ENCODE results near the gene SDC4. TPM values are rescaled to one million over a fixed set of nuclear protein-coding genes. Genes with fewer than 3 reads are reported as not detected.
A peak's percentile ranks its signal among the peaks of the same experiment; 100 is the strongest.

The SDC4 gene
- total and polyA plus RNA-seq, 9 of the 15 experiments (the other 6 are each of a cell fraction or from before 2014, with no cell fraction given): 2.1 to 10.7 (median 6.3) TPM

DNA sequence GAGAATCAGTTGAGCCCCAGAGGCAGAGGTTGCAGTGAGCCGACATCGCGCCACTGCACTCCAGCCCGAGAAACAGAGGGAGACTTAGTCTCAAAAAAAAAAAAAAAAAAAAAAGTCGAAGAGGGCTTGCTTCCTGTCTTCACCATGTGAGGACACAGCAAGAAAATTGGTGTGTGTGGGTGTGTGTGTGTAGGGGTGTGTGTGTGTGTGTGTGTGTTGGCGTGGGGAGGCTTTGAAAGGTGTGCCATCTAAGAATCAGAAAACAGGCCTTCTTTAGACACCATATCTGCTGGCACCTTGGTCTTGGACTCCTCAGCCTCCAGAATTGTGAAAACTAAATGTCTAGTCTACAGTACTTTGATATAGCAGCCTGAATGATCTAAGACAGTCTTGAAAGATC lies 48.4 kb downstream of the SDC4 start:
- ATAC-seq (no peak), DNase-seq (ENCODE audit: extremely low read depth in 1 of 4, low spot score in 3 of 4) (no peak), FAIRE-seq (no peak)
- no peaks in the 10 kb centered on the region for H3K36me3 ChIP-seq (ENCODE audit: control insufficient read depth, insufficient read depth, low read length)
- H4K20me1 ChIP-seq (replicated peaks; ENCODE audit: control insufficient read depth, insufficient read depth, low read length): no peaks in the 10 kb centered on the region; the same call in 1 of the 2 replicates
- ChIA-PET POLR2A (no interaction called here), CTCF (ENCODE audit: low intra/inter-chr PET ratio) (no interaction called here)
- 36% methylated on average over 5 of the region's 6 CpGs for WGBS (ENCODE audit: insufficient coverage, low coverage, missing lambda C conversion rate)
- intact Hi-C loops (cut with micrococcal nuclease): no loop called here
- H3K9me3 ChIP-seq (replicated peaks; ENCODE audit: control insufficient read depth, insufficient read depth, low read depth, low read length): peaks cover under 1% of the 10 kb centered on the region; the same call in 1 of the 2 replicates
- no TSS peak for BruUV-seq (replicated peaks)
- peaks cover 13 to 35% of the 10 kb centered on the region in 2 experiments; a peak in 4 of 5 replicates for H3K27me3 ChIP-seq (ENCODE audit: control insufficient read depth in 2 of 2, insufficient read depth in 2 of 2, low read length in 2 of 2)
- peaks cover 0 to 13% of the 10 kb centered on the region in 2 experiments; a peak in 2 of 5 replicates for H3K4me1 ChIP-seq (replicated peaks in 1 of 2; ENCODE audit: control insufficient read depth in 2 of 2, insufficient read depth in 2 of 2, low read length in 2 of 2)
- H3K4me2 ChIP-seq (ENCODE audit: insufficient read depth, low read length): no peak overlapping the region
- H3K4me3 ChIP-seq: no peak overlapping the region
- no peak overlapping the region for H3K27ac ChIP-seq (ENCODE audit: extremely low read depth, low read depth, low read length)
- H3K79me2 ChIP-seq (ENCODE audit: control insufficient read depth, insufficient read depth, low read length): no peaks in the 10 kb centered on the region
- in situ Hi-C loops (cut with MboI): no loop called here
- H2AFZ ChIP-seq (ENCODE audit: low read depth, low read length): no peak overlapping the region
- no peak overlapping the region for H3K9ac ChIP-seq (ENCODE audit: insufficient read depth in 1 of 2, low read depth in 2 of 2, low read length in 2 of 2)
- TF ChIP-seq ZNF785 (CRISPR knock-in tag; IDR thresholded peaks at IDR 0.05) (no peak), TAF1 (IDR thresholded peaks at IDR 0.05; ENCODE audit: control insufficient read depth, extremely low read depth, insufficient read depth, low read length, severe bottlenecking) (no peak), CCNT2 (IDR thresholded peaks at IDR 0.05; ENCODE audit: borderline replicate concordance, extremely low read depth, insufficient read length, low read depth, low read length) (no peak)
- H3K9me1 ChIP-seq (ENCODE audit: control insufficient read depth, insufficient read depth, low read length): no peaks in the 10 kb centered on the region

DNA sequence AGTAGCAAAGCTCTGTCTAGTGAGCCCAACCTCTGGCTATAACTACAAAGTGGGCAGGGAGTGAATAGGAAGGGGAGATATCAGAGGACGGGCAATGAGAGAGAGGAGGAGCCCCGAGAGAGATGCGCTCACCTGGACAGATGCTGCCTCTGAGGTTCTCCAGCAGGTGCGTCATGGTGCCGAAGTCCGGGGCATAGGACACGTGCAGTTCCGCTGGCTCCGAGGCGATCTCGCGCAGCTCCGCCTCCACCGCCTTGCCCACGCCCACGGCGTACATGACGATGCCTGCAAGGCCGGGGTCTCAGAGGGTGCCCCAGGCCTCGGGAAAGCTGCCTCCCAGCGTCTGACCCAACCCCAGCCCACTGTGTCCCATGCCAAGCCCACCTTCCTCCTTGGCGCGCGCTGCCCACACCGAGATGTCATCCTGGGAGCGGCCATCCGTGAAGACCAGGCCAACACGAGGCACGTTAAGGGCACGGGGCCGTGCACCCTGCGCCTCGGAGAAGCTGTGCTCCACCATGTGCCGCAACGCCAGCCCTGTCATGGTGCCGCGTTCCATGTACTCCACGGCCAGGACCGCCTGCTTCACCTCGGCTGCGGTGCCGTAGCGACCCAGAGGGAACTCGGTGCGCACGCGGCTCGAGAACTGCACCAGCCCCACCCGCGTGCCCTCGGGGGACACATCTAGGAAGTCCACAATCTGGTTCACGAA lies 50.3 kb downstream of the SDC4 start:
- no peak overlapping the region for H3K27ac ChIP-seq (ENCODE audit: extremely low read depth, low read depth, low read length)
- in situ Hi-C loops (cut with MboI) (no loop called here), intact Hi-C loops (cut with micrococcal nuclease) (no loop called here)
- no peaks in the 10 kb centered on the region for H3K9me1 ChIP-seq (ENCODE audit: control insufficient read depth, insufficient read depth, low read length)
- no peak overlapping the region for H3K9ac ChIP-seq (ENCODE audit: insufficient read depth in 1 of 2, low read depth in 2 of 2, low read length in 2 of 2)
- no peak overlapping the region for H3K4me3 ChIP-seq
- ChIA-PET CTCF (ENCODE audit: low intra/inter-chr PET ratio) (no interaction called here), POLR2A (interaction anchor here (0.5 kb wide), 1 partner anchor 170 kb away, joined by 3 read pairs; no protein-coding TSS in a partner anchor)
- H2AFZ ChIP-seq (ENCODE audit: low read depth, low read length): no peak overlapping the region
- peaks cover 16 to 26% of the 10 kb centered on the region in 2 experiments; a peak in 4 of 5 replicates for H3K27me3 ChIP-seq (ENCODE audit: control insufficient read depth in 2 of 2, insufficient read depth in 2 of 2, low read length in 2 of 2)
- no peak for FAIRE-seq
- peaks cover 6 to 17% of the 10 kb centered on the region in 2 experiments; a peak in 4 of 5 replicates for H3K4me1 ChIP-seq (replicated peaks in 1 of 2; ENCODE audit: control insufficient read depth in 2 of 2, insufficient read depth in 2 of 2, low read length in 2 of 2)
- peaks cover 3% of the 10 kb centered on the region; the same call in 1 of the 2 replicates for H3K9me3 ChIP-seq (replicated peaks; ENCODE audit: control insufficient read depth, insufficient read depth, low read depth, low read length)
- H4K20me1 ChIP-seq (replicated peaks; ENCODE audit: control insufficient read depth, insufficient read depth, low read length): no peaks in the 10 kb centered on the region; the same call in 1 of the 2 replicates
- no peaks in the 10 kb centered on the region for H3K36me3 ChIP-seq (ENCODE audit: control insufficient read depth, insufficient read depth, low read length)
- TF ChIP-seq FOXA1 (IDR thresholded peaks at IDR 0.05; ENCODE audit: borderline replicate concordance) (no peak), ZNF699 (CRISPR knock-in tag; IDR thresholded peaks at IDR 0.05; ENCODE audit: insufficient replicate concordance) (no peak), YBX1 (IDR thresholded peaks at IDR 0.05) (no peak), PURB (CRISPR knock-in tag; IDR thresholded peaks at IDR 0.05; ENCODE audit: low read depth) (no peak), ZNF79 (CRISPR knock-in tag; IDR thresholded peaks at IDR 0.05; ENCODE audit: low read depth) (no peak)
- TF ChIP-seq, protein P1, sequence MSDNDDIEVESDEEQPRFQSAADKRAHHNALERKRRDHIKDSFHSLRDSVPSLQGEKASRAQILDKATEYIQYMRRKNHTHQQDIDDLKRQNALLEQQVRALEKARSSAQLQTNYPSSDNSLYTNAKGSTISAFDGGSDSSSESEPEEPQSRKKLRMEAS (CRISPR knock-in tag; IDR thresholded peaks at IDR 0.05): 0 out of 2 replicates have a peak, but pooled peaks have one; percentile 18
- no peak for ATAC-seq
- H3K79me2 ChIP-seq (ENCODE audit: control insufficient read depth, insufficient read depth, low read length): no peaks in the 10 kb centered on the region
- BruUV-seq (replicated peaks): no TSS peak
- H3K4me2 ChIP-seq (ENCODE audit: insufficient read depth, low read length): no peak overlapping the region
- no peak for DNase-seq (ENCODE audit: extremely low read depth in 1 of 4, low spot score in 3 of 4)
- 11% methylated on average over 39 of the region's 52 CpGs for whole genome bisulfite sequencing (ENCODE audit: insufficient coverage, low coverage, missing lambda C conversion rate)

Measured in K562 (cell line).